Right hindlimb (tissue), 1 donor: ENCODE measurements around the gene CBLN3.
"Not testable (repeated sequence)": the region's sequence is repeated elsewhere in the genome, so short reads cannot be mapped to it uniquely, and the experiment has no call there.

Experiments used
- DNase-seq: peaks from one replicate; pipeline ENCODE4 v3.0.0-alpha.2; 2018

CBLN3 gene

DNA sequence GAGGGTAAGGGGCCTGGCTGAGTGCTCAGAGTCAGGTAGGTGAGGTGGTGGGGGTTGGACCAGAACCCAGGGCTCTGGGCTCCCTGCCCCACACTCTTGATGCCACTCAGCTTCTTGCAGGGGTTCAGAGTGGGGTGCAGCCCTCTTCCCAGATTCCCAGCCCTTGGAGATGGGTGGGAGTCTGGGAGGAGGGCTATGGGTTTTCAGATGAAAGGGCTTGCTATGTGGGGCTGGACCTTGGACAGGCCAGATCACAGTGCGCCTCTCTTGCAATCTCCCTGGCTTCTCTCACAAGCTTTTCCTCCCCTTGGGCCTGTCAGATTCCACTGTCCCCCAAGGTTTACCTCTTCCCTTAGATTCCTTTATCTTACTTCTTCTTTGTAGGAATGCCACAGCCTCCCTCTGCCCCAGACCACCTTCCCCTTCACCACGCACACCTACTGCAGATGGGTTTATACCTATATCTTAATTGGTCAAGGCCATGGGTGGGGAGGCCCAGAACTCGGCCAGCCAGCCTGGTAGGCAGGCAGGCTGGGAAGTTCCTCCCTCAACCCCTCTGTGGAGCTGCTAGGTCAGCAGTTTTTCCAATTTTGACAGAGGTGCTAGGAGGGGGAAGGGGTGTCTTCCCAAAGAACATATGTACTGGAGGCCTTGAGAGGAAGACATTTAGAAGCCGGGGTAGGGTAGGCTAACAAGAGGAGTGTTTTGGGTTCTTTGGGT lies 29.3 kb downstream of the CBLN3 start:
- DNase-seq: no peak

DNA sequence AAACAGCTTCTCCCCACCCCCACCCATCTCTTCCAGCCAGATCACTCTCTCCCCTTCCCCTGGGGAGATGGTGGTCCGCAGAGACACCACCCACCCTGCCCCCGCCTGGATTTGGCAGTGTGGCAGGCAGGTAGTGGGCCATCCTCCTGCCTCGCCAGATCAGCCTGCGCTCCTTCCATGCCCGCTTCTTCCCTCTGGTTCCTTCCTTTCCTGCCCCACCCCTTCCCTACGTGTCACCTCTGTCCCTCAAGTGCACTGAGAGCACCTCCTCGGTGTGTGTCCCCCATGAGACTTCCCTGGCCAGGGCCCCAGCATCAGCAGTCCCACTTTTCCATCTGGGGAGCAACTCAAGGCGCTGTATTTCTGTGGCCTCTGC lies 30.0 kb downstream of the CBLN3 start:
- DNase-seq: no peak

DNA sequence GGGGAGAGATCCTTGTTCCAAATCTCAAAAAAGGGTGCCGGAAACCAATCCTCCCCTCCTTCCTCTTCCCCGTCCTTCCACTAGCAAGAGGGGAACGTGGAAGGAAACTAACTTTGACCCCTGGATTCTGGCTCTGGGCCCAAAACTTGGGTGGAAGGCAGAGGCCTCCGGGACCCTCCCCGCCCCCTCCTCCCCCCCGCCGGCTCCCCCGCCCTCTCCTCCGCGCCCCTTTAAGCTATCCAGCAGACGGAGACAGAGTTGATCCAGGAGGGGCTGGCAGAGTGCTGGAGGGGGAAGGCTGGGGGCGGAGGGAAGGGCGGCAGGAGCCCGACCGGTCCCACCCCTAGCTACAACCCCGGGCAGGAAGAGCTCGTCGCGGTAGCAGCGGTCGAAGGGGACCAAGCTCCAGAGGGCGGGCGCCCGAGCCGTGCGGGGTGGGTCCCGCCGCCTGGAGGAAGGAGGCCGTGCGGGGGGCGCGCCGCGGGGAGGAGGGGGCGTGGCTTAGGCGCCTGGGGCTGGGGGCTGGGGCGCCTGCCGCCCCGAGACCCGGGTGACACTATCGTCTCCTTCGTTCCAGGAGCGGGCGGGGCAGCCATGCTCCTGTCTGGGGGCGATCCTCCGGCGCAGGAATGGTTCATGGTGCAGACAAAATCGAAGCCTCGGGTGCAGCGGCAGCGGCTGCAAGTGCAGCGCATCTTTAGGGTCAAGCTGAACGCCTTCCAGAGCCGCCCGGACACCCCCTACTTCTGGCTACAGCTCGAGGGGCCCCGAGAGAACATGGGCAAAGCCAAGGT lies 30.6 kb downstream of the CBLN3 start, which contains the start of gene NYNRIN:
Gene NYNRIN (plus strand): TSS at position 351 of the 794 bp plus-strand sequence. CDS start 244 bp downstream, at position 595.
- peak; percentile 89 for DNase-seq

DNA sequence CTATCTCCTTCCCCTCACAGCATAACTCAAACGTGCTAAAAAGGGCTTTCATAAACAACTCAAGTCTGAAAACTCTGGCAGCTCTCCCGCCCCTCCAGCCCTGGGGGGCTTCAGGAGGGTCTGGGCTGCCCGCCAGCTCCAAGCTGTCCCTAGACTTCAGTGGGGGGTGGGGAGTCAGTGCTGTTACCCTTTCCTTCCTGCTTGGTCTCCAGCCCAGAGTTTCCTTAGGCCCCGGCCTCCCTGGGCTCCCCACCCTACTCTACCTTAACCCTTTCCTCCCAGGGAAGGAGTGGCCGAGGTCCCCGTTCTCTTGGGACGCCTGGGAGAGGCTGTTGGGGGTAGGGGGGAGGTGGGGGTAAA lies 31.2 kb downstream of the CBLN3 start:
- peak; percentile 80 for DNase-seq

DNA sequence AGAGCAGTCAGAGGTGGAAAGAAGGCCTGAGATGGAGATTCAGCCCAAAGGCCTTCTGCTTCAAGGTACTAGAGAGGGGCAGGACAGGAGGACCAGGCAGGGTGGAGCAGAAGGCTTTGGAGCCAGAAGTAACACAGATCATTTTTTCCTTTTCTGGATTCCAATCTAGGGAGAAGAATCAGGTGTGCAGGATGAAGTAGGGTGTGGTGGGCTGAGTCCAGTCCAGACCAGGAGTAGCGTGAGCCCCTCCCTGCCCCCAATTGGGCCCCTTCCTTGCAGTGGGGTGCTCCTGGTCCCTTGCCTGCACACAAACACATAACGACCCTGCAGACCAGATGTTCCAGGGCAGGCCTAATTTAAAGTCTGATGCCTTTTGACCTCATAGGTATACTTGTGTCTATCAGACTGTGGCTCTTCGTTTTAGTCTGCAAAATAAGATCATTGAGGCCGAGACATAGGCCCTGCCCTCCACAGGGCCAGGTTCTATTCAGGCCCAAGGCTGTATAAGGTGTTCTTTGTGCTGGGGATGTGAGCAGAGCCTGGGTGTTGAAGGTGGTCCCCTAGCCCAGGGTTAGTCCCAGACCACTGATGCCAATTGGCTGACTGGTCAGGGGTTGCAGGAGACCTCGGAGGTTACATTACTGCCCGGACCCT lies 31.7 kb downstream of the CBLN3 start:
- no peak for DNase-seq

DNA sequence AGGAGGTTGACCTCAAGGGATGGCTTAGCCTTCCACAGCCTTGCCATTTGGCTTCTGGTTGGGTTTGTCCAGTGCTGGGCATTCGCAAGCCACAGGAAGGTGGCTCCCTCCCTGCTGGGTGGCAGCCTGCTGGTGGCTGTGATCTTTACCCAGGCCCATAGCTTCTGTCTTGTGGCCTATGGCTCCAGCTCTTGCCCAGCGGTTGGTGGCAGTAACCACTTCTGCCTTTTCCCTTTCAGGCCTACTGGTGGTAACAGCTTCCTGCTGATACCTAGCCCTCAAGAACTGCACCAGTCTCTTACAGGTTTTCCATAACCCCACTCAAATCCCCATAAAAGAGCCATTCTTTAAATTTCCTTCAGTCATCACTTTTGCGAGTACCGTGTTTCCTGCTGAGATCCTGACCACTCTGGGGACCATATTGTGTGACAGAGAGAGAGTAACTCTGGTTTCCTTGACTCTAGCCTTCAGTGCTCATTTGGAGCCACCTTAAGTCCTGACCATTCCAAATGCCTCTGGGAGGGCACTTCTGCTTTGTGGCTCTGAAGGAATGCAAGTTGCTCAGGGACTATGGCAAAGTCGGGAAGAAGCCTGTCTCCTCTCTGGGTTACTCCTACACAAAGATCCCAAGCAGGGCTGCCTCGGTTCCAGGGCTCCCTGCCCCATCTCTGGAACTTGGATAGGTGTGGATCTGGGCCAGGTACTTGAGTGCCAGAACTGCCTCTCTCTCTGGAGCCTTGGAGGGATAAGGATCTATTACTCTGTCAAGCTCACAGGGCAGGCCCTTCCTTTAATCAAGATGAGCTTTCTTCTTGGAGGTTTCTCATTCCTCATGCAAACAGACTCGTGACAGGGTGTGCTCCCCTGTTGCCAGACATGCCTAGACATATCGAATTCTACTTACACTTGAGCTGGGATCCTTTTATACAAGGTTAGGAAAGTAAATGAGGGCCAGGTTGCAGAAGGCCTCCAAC lies 33.6 kb downstream of the CBLN3 start:
- DNase-seq: no peak

DNA sequence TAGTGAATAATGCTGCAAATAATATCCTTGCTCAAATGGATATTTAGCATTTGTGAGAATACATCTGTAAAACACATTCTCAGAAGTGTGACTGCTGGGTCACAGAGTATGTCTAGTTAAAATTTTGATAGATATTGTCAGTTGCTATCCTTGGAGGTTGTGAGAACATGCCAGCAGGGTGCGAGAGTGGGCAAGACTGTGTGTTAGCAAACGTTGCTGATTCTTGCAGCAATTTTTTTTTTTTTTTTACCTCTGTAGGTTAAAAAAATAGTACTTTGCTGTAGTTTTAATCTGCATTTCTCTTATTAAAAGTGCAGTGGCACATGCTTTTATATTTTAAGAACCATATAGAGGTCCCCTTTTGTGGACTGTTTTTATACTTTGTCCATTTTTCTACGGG lies 35.2 kb downstream of the CBLN3 start:
- DNase-seq: no peak

DNA sequence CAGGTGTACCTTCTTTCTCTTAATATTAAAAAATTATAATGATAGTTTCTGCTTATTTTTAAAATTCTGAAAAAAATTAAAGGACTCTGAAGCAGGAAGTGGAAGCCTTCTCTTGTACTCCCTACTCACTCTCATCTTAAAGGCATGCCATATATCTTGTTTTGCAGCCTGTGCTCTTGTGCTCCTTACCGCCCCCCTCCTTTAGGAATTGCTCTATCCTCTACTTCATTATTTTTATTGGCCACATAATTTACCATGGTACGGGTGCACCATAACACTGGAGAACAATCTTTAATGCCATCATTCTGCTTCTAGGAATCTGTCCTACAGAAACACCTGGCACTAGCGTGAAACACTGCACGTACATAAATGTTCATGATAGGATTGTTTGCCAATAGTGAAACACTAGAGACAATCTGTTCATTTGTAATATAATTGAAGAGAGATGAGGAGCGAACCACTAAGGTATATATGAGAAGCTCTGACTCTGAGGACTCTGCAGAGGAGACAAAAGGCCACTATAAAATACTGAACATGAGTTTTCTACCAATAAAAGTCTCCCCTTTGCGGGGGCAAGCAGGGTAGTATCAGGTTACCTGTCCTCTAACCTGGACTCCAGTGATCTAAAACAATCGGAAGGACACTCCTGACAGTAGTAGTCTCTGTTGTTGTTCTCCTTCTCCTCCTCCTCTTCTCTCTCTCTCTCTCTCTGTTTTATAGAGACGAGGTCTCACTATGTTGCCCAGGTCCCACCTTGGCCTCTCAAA lies 37.0 kb downstream of the CBLN3 start:
- DNase-seq: no peak

DNA sequence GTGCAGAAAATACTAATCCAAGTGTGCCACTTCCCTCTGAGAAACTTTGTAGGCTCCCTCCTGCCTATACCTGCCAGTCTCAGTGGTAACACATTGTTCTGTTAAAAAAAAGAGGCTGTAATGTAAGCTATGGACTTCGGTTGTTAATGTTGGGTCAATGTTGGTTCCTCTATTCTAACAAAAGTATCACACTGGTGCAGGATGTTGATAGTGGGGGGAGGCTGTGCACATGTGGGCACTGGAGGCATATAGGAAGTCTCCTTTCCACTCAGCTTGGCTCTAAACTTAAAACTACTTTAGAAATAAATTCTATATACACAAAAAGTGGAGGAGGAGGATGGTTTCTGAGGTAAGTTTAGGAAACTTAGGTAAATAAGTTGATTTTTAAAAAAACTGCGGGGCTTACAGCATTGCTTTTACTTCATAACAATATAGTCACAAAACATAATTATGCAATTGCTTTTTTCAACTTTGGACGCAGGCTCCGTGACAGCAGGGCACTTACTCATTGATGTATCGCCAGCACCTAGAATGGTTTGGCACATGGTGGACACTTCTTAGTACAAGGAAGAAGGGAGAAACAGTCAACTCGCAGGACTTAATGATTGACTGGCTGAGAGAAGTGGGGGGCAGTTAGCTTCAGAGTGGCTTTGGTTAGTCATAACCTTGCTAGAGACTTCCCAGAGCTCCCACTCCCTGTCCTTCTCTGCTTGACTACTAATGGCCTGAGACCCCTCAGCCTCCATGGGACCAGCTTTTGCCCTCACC lies 38.6 kb downstream of the CBLN3 start:
- DNase-seq: no peak

DNA sequence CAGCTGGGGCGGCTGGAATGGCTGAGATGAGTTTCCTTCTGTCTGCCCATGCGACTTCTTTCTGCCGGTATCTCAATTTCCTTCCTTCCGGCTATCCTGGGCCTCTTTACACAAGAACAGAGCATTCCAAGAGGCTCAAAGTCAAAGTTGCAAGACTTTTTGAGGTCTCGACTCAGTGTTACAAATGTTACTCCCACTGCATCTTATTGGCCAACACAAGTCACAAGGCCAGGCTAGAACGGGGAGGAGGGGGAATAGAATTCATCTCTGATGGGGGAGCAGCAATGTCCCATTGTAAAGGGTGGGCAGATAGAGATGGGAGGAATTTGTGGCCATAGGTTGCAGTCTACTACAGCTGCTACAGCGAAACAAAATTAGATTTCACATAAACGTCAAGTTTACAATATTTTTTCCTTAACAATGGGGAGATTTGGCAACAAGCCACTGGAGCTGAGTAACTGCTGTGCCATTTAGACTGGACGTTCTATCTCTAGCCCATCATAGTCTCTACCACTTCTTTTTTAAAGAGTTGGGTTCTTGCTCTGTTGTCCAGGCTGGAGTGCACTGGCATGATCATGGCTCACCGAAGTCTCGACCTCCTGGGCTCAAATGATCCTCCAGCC lies 40.1 kb downstream of the CBLN3 start:
- DNase-seq: no peak

DNA sequence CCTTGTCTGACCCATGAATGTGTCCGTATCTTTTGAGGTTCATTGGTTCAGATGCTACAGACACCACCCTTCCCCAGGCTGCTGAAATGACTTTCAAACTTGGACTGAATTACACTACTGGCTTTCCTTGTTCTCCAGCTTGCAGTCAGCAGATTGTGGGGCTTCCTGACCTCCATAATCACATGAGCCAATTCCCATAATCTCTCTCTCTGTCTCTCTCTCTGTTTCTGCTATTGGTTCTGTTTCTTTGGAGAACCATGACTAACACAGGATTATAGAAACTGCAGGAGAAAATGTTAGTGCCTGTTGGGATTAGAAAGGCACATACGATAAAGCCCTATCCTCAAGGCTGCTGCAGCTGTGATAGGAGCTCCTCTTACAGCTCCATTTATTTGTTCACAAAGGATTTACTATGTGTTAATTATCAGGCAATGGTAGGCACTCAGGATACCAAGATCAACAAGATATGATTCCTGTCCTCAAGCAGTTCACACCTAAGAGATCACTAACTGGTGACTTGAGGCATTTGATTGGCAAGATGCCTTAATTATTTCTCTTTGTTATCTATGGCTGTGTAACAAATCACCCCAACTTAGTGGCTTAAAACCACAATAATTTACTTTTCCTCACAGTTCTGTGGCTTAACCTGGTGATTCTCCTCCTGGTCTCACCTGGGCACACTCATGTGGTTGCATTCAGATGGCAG lies 40.8 kb downstream of the CBLN3 start:
- DNase-seq: no peak

DNA sequence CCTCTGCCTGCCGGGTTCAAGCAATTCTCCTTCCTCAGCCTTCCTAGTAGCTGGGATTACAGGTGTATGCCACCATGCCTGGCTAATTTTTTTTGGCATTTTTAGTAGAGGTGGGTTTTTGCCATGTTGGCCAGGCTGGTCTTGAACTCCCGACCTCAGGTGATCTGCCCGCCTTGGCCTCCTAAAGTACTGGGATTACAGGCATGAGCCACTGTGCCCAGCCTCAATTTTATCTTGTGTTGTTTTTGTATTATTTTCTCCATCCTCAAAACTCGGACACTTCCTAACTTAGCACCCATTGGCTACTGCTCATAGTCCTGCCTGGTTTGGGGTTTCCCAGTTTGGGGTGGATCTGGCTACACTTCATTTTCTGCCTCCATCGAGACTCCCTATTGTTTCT lies 41.9 kb downstream of the CBLN3 start:
- not testable (repeated sequence) for DNase-seq

DNA sequence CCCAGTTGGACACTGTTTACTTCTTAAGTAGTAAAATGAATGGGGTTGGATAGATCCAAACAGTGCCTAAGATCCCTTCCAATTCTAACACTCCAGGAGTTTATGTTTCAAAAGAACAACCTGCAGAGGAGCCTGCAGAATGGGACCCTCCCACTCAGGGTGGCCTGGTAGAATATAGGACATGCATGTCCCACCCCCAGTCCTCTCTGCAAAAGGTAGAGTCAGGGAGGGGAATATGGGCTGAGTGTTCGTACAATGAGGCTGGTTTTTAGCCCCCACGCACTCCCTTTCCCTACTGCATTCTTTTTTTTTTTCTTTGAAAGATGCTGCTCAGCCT lies 42.5 kb downstream of the CBLN3 start:
- no peak for DNase-seq

DNA sequence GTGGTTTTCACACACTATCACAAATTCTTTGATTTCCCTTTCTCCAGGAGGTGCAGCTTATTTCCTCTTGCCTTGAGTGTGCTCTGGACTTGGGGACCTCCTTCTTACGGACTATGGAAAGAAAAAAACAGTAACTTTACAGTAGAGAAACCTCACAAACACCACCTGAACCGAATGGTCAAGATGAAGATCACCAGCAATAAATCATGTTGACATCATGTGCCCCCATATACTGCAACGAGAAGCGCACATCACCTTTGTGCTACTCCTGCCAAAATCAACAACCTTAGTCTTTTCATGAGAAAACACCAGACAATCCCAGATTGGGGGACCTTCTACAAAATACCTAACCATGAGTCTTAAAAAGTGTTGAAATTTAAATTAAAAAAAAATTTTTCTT lies 43.9 kb downstream of the CBLN3 start:
- DNase-seq: no peak

DNA sequence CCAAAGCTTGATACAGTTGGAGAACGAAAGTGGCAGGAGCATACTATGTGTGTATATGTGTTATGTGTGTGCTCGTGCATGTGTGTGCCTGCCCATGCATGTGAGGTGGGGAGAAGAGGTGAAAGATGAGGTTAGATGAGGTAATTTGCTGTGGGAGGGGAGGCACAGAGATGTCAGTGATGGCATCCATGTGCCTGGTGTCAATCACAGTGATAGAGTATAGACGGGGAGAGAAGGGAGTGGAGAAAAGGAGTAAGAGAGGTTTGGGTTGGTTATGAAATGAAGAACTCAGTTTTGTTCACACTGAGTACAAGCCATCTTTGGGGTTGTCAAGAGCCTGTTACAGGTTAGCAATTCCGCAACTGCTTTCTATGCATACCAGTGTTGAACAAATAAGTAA lies 45.3 kb downstream of the CBLN3 start:
- no peak for DNase-seq

DNA sequence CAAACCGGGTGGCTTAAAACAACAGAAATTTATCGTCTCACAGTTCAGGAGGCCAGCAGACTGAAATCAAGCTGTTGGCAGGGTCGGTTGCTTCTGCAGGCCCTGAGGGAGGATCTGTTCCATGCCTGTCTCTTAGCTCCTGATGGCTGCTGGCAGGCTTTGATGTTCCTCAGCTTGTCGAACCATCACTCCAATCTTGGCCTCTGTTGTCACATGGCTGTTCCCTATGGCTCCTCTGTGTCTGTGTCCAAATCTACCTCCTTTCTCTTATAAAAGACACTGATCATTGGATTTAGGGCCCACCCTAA lies 47.5 kb downstream of the CBLN3 start:
- no peak for DNase-seq

DNA sequence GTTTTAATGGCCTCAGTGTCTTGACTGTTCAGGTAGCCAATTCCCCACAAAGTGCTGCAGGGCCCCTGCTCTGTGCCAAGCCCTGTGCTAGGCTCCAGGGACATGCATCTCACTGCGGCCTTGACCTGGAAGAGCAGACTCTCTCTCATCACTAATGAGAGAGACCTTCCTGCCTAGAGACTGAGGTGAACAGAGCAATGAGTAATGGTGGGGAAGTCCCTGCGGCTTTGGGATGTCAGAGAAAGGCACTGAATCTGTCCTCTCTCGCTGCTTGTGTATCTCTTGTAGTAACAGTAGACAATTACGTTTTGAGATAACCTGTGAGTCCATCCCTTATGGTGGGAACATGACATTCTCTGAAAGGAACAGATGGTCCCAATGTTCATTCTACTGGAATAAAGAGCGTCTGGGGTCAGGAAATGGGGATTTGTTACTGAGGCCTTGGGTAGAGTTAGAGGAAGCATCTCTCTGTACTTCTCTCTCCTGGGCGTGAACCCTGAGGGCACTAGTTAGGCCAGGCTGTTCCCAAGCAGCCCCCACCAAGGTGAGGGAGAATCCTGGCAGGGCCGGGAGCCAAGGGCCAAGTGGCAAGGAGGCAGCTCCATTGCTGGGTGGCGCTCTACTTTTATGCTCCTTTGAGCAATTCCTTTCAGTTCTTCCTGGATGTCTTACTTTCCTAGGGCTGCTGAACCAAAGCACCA lies 48.0 kb downstream of the CBLN3 start:
- DNase-seq: no peak

DNA sequence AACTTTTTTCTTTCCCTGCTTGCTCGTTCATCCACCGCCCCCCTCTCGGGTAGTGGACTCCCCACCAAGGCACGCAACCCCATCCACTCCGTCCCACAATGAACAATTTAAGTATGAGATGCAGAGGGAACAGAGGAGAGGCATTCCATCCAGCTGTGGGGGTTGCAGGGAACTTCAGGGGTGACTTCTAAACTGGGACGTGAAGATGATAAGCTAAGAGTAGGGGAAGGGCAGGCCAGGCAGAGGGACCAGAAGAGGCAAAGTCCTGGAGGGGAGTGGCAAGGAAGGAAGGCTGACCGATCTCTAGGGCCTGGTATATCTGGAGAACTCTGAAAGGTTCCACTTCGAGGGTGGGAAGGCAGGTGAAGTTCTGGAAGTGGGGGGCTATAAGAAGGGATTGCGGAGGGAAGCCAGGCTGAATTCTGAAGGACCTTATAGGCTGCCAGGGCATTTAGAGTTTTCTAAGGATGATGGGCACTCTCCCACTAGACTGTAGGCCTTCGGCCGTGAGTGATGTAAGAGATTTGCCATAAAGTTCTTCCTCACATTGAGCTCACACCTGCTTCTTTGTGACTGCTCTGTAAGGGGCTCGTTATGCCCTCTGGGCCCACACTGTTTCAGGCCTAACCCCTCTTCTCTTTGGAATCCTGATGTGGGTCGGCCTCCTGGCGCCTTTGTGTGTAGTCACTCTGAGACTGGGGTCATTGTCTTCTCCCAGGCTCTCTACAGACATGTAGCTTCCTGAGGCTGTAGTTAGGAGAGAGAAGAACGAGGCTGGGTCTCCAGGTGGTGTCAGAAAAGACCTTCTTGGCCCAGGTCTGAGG lies 49.3 kb downstream of the CBLN3 start:
- no peak for DNase-seq
